H9 (cell line): ENCODE results near the gene EXO1. TPM values are rescaled to one million over a fixed set of nuclear protein-coding genes. Genes with fewer than 3 reads are reported as not detected.
"Not testable (repeated sequence)": the region's sequence is repeated elsewhere in the genome, so short reads cannot be mapped to it uniquely, and the experiment has no call there.

ENCODE experiments used
- DNase-seq: peaks from one replicate; pipeline ENCODE4 v3.0.0-alpha.2; 2017
- H2AFZ ChIP-seq: one replicate; pipeline ENCODE4 v1.6.1; 2013; ENCODE audit warnings: mild to moderate bottlenecking, low read length, control low read depth, moderate library complexity
- H2AK5ac ChIP-seq: 2 replicates; pipeline ENCODE4 v1.6.1; 2013; ENCODE audit warnings: low read length, control low read depth, mixed read lengths; ENCODE audit not compliant: insufficient read length
- H2BK120ac ChIP-seq: one replicate; pipeline ENCODE4 v1.6.1; 2013; ENCODE audit warnings: low read depth, mild to moderate bottlenecking, low read length, control low read depth, inconsistent platforms; ENCODE audit not compliant: poor library complexity, severe bottlenecking
- H2BK12ac ChIP-seq: 2 replicates; pipeline ENCODE4 v1.6.1; 2013; ENCODE audit warnings: low read length, control low read depth, mixed read lengths, low read depth; ENCODE audit not compliant: insufficient read length
- H2BK15ac ChIP-seq: 2 replicates; pipeline ENCODE4 v1.6.1; 2013; ENCODE audit warnings: low read depth, low read length, control low read depth
- H2BK20ac ChIP-seq: one replicate; pipeline ENCODE4 v1.6.1; 2013; ENCODE audit warnings: low read depth, mild to moderate bottlenecking, low read length, control low read depth, inconsistent platforms; ENCODE audit not compliant: poor library complexity, severe bottlenecking
- H2BK5ac ChIP-seq: 2 replicates; pipeline ENCODE4 v1.6.1; 2013; ENCODE audit warnings: low read length, control low read depth, mixed read lengths; ENCODE audit not compliant: insufficient read length
- H3K14ac ChIP-seq: 2 replicates; pipeline ENCODE4 v1.6.1; 2013; ENCODE audit warnings: low read length, control low read depth; ENCODE audit not compliant: insufficient read depth
- H3K18ac ChIP-seq: 2 replicates; pipeline ENCODE4 v1.6.1; 2013; ENCODE audit warnings: low read depth, mild to moderate bottlenecking, mixed read lengths, low read length, control low read depth; ENCODE audit not compliant: insufficient read length
- H3K23ac ChIP-seq: 2 replicates; pipeline ENCODE4 v1.6.1; 2013; ENCODE audit warnings: low read length, control low read depth, mixed read lengths, low read depth; ENCODE audit not compliant: insufficient read length
- H3K23me2 ChIP-seq: 2 replicates; pipeline ENCODE4 v1.6.1; 2013; ENCODE audit warnings: low read depth, mild to moderate bottlenecking, mixed read lengths, low read length, control low read depth; ENCODE audit not compliant: insufficient read length, poor library complexity, severe bottlenecking
- H3K27ac ChIP-seq: 2 replicates; pipeline ENCODE4 v1.5.1; 2013; ENCODE audit warnings: low read length, control low read depth, mixed read lengths, low read depth; ENCODE audit not compliant: insufficient read length
- H3K27me3 ChIP-seq: 2 replicates; pipeline ENCODE4 v1.6.1; 2013; ENCODE audit warnings: low read length, control low read depth, inconsistent platforms; ENCODE audit not compliant: insufficient read depth
- H3K4ac ChIP-seq: 2 replicates; pipeline ENCODE4 v1.6.1; 2013; ENCODE audit warnings: low read depth, mild to moderate bottlenecking, control low read depth, inconsistent platforms, low read length, moderate library complexity
- H3K4me1 ChIP-seq: 2 replicates; pipeline ENCODE4 v1.6.1; 2013; ENCODE audit warnings: low read length, control low read depth, inconsistent platforms; ENCODE audit not compliant: insufficient read depth
- H3K4me2 ChIP-seq: 2 replicates; pipeline ENCODE4 v1.6.1; 2013; ENCODE audit warnings: low read length, control low read depth, mixed read lengths; ENCODE audit not compliant: insufficient read length, insufficient read depth
- H3K56ac ChIP-seq: 2 replicates; pipeline ENCODE4 v1.6.1; 2013; ENCODE audit warnings: low read depth, mild to moderate bottlenecking, mixed read lengths, low read length, control low read depth; ENCODE audit not compliant: insufficient read length
- H3K79me1 ChIP-seq: 2 replicates; pipeline ENCODE4 v1.6.1; 2013; ENCODE audit warnings: low read depth, mild to moderate bottlenecking, moderate library complexity, low read length, control low read depth, inconsistent platforms; ENCODE audit not compliant: insufficient read depth, poor library complexity, severe bottlenecking
- H3K79me2 ChIP-seq: 2 replicates; pipeline ENCODE4 v1.6.1; 2013; ENCODE audit warnings: low read length, control low read depth, inconsistent platforms; ENCODE audit not compliant: insufficient read depth
- H3K9ac ChIP-seq: 2 replicates; pipeline ENCODE4 v1.6.1; 2013; ENCODE audit warnings: low read length, control low read depth, mixed read lengths; ENCODE audit not compliant: insufficient read length; ENCODE audit errors: extremely low read depth
- H3K9me3 ChIP-seq: one replicate; pipeline ENCODE4 v1.6.1; 2013; ENCODE audit warnings: low read depth, low read length, inconsistent platforms; ENCODE audit not compliant: control insufficient read depth
- H3T11ph ChIP-seq: one replicate; pipeline ENCODE4 v1.6.1; 2013; ENCODE audit warnings: mild to moderate bottlenecking, low read length, control low read depth, inconsistent platforms
- H4K20me1 ChIP-seq: one replicate; pipeline ENCODE4 v1.6.1; 2013; ENCODE audit not compliant: control insufficient read depth, insufficient read length, insufficient read depth
- H4K5ac ChIP-seq: 2 replicates; pipeline ENCODE4 v1.6.1; 2013; ENCODE audit warnings: low read depth, mild to moderate bottlenecking, mixed read lengths, low read length, control low read depth; ENCODE audit not compliant: insufficient read length
- H4K8ac ChIP-seq: replicated peaks from 2 replicates; pipeline ENCODE4 v1.6.1; 2013; ENCODE audit warnings: low read length, control low read depth, mixed read lengths, low read depth; ENCODE audit not compliant: insufficient read length
- H4K91ac ChIP-seq: 2 replicates; pipeline ENCODE4 v1.6.1; 2013; ENCODE audit warnings: low read depth, mild to moderate bottlenecking, moderate library complexity, mixed read lengths, low read length, control low read depth; ENCODE audit not compliant: insufficient read length
- H3K27ac Mint-ChIP-seq, 3 experiments: 2 replicates in 2 of 3; 3 replicates in 1 of 3; pipeline ENCODE4 v1.8.0; 2020 to 2021; ENCODE audit warnings: mixed read lengths in 3 of 3, mild to moderate bottlenecking in 1 of 3, moderate library complexity in 1 of 3
- H3K27me3 Mint-ChIP-seq: 2 replicates; pipeline ENCODE4 v1.8.0; 2021; ENCODE audit warnings: low read depth, mild to moderate bottlenecking, moderate library complexity, mixed read lengths
- H3K36me3 Mint-ChIP-seq, 3 experiments: 2 replicates in 2 of 3; 3 replicates in 1 of 3; pipeline ENCODE4 v1.8.0; 2020 to 2021; ENCODE audit warnings: low read depth in 3 of 3, mixed read lengths in 3 of 3; ENCODE audit not compliant: insufficient read depth in 1 of 3
- H3K4me1 Mint-ChIP-seq, 2 experiments: 2 replicates each; pipeline ENCODE4 v1.8.0; 2020; ENCODE audit warnings: mixed read lengths in 2 of 2
- H3K4me3 Mint-ChIP-seq, 2 experiments: 2 replicates in 1 of 2; 3 replicates in 1 of 2; pipeline ENCODE4 v1.8.0; 2020 to 2021; ENCODE audit warnings: mild to moderate bottlenecking in 2 of 2, mixed read lengths in 2 of 2, moderate library complexity in 1 of 2
- H3K9me3 Mint-ChIP-seq, 2 experiments: 2 replicates in 1 of 2; 3 replicates in 1 of 2; pipeline ENCODE4 v1.8.0; 2020; ENCODE audit warnings: mild to moderate bottlenecking in 2 of 2, mixed read lengths in 2 of 2, moderate library complexity in 1 of 2
- WGBS: extraction: QIAGEN DNeasy Blood & Tissue Kit; methylation state at CpG from one replicate; pipeline ENCODE4 v1.1.7; 2013; ENCODE audit warnings: missing lambda C conversion rate, low lambda C conversion rate, mixed read lengths; ENCODE audit not compliant: insufficient read length; ENCODE audit errors: extremely low coverage; 5-methylcytosine and 5-hydroxymethylcytosine counted together
- total RNA-seq: library from RNA; stranded (reverse); gene quantifications from 2 replicates; pipeline ENCODE4 v1.2.1, GENCODE V29; 2021
- TF ChIP-seq, protein P1 (sequence below): fragments of 200-600 bp; sonication (generic); conservative IDR thresholded peaks from 3 replicates; pipeline ENCODE4 v1.8.0; 2021; ENCODE audit warnings: antibody characterized with exemption, mild to moderate bottlenecking

The EXO1 gene
- total RNA-seq, 1 experiment from 2014 or later: 43.2 TPM

GRCh38 chr1:241825581-241825980 lies 22.4 kb upstream of the EXO1 start:
- Histone ChIP-seq H2BK12ac (no peak overlapping the region), H2AK5ac (no peak overlapping the region), H4K5ac (no peak overlapping the region), H2AFZ (no peak overlapping the region), H4K20me1 (no peaks in the 10 kb centered on the region), H2BK120ac (no peak overlapping the region), H4K91ac (no peak overlapping the region), H3K23me2 (no peaks in the 10 kb centered on the region), H3K4ac (no peak overlapping the region), H3K9ac (no peak overlapping the region), H3K79me2 (no peaks in the 10 kb centered on the region), H3K56ac (no peak overlapping the region), H3K4me1 (no peaks in the 10 kb centered on the region), H3K18ac (no peak overlapping the region), H2BK15ac (no peak overlapping the region), H3K79me1 (no peaks in the 10 kb centered on the region), H2BK20ac (no peak overlapping the region), H3K4me2 (no peak overlapping the region), H3T11ph (no peak overlapping the region), H3K27ac (no peak overlapping the region), H3K9me3 (no peaks in the 10 kb centered on the region), H3K14ac (no peak overlapping the region), H2BK5ac (no peak overlapping the region), H3K27me3 (no peaks in the 10 kb centered on the region), H3K23ac (no peak overlapping the region), H4K8ac (no peak overlapping the region)
- Mint-ChIP-seq H3K27me3 (peaks cover 1% of the 10 kb centered on the region; the same call in 1 of the 2 replicates), H3K4me1 (peaks cover 0 to 3% of the 10 kb centered on the region in 2 experiments; a peak in 1 of 4 replicates), H3K4me3 (no peak overlapping the region), H3K9me3 (no peaks in the 10 kb centered on the region), H3K36me3 (no peaks in the 10 kb centered on the region), H3K27ac (no peak overlapping the region)
- TF ChIP-seq, protein P1, sequence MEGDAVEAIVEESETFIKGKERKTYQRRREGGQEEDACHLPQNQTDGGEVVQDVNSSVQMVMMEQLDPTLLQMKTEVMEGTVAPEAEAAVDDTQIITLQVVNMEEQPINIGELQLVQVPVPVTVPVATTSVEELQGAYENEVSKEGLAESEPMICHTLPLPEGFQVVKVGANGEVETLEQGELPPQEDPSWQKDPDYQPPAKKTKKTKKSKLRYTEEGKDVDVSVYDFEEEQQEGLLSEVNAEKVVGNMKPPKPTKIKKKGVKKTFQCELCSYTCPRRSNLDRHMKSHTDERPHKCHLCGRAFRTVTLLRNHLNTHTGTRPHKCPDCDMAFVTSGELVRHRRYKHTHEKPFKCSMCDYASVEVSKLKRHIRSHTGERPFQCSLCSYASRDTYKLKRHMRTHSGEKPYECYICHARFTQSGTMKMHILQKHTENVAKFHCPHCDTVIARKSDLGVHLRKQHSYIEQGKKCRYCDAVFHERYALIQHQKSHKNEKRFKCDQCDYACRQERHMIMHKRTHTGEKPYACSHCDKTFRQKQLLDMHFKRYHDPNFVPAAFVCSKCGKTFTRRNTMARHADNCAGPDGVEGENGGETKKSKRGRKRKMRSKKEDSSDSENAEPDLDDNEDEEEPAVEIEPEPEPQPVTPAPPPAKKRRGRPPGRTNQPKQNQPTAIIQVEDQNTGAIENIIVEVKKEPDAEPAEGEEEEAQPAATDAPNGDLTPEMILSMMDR: no peak
- no peak for DNase-seq

- not testable (repeated sequence) for H4K8ac ChIP-seq, H3K23ac ChIP-seq, H3K9me3 Mint-ChIP-seq, H3K4me3 Mint-ChIP-seq, H2AK5ac ChIP-seq, H2BK15ac ChIP-seq, H3K27me3 Mint-ChIP-seq, H3K27ac Mint-ChIP-seq, H4K91ac ChIP-seq, H3T11ph ChIP-seq, H3K14ac ChIP-seq, H3K4me1 ChIP-seq, H2AFZ ChIP-seq, H3K9ac ChIP-seq, H3K27me3 ChIP-seq, H3K36me3 Mint-ChIP-seq, H3K4ac ChIP-seq, H3K79me2 ChIP-seq, H3K23me2 ChIP-seq, DNase-seq, H2BK5ac ChIP-seq, H3K4me1 Mint-ChIP-seq, H2BK120ac ChIP-seq, H4K20me1 ChIP-seq, H4K5ac ChIP-seq, H2BK12ac ChIP-seq, H3K27ac ChIP-seq, H3K79me1 ChIP-seq, H3K18ac ChIP-seq, H2BK20ac ChIP-seq, H3K9me3 ChIP-seq, H3K4me2 ChIP-seq, H3K56ac ChIP-seq
- WGBS: no CpG with 5 or more reads among the region's 9 CpGs
Measured at GRCh38 chr1:241826613-241827012, 21.4 kb upstream of the EXO1 start.
